OCI-M2 (cell line): Measurements from ENCODE around the gene CCL19.
"Not testable (repeated sequence)": the region's sequence is repeated elsewhere in the genome, so short reads cannot be mapped to it uniquely, and the experiment has no call there.

Experiments
- DNase-seq: peaks from one replicate; lab custom pipeline; 2025; ENCODE audit not compliant: unreplicated experiment; lab: John Stamatoyannopoulos, UW

Gene CCL19

DNA sequence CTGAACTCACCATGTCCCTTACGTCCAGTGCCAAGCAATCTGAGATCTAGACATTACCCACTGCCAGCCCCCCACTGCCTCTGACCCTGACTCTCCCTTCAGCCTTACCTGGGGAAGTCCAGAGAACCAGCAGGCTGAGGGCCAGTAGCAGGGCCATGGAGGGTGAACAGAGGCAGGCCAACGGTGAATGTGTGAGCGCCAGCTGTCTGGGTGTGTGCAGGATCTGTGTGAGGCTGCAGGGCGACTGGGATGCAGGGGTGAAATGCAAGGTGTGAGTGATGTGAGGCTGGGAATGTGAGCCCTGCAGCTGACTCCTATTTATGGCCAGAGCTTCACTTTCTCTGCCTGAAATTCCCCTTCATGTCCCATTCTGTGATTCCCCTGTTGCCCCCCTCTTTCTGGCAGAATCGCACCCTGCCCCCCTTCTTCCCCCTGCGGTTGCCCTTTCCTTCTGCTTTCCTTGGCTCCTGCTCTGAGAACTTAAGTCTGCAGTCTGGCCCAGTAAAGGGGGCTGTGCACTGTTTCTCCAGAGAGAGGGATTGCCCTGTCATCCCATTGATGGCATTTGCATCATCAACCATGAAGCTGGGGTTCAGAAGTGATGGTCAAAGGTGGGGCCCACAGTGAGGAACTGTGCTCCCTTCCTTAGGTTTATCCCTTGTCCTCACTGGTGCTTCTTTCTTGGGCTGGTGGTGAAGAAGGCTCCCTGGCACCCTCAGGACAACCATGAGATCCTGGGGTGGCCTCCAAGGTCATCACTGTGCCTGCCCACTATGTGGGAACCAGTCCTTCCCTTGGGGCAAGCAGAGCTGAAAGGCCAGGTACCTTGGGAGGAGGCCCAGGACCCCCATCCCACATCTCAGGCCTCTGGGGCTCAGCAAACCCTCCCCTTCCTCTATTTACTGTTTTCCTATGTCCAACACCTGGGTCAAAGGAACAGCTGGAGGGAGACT lies at the start of gene CCL19:
TSS of gene CCL19 (minus strand) at position 294 of the 953 bp plus-strand sequence. CDS start at position 157, 137 bp downstream.
- DNase-seq = no peak

DNA sequence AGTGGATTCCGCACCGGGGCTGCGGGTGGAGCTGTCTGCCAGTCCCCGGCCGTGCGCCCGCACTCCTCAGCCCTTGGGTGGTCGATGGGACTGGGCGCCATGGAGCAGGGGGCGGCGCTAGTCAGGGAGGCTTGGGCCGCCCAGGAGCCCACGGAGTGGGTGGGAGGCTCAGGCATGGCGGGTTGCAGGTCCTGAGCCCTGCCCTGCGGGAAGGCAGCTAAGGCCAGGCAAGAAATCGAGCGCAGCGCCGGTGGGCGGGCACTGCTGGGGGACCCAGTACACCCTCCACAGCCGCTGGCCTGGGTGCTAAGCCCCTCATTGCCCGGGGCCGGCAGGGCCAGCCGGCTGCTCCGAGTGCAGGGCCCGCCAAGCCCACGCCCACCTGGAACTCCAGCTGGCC lies 49.1 kb upstream of the CCL19 start:
- not testable (repeated sequence) for DNase-seq

DNA sequence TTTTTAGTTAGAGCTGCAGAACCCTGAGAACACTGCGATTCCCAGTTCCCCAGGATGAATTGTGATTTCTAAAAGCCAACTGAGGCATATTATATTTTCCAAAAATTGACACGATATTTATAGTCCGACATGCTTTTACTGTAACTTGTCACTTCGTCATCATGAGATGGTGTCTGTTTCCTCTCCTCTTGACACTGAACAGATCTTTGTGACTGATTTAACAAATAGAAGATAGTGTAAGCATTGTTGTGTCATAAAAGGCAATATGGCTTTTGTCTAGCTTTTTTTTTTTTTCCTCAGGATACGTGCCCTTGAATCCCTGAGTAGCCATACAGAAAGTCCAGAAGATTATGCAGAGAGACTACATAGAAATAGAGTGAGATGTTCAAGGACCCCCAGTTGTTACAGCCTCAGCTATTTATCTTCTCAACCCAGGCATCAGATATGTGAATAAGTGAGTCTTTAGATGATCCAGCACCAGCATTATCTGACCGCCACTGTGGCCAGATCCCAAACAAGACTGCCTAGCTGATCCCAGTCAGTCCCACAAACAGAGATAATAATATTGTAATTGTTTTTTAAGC lies 46.7 kb upstream of the CCL19 start:
- no peak for DNase-seq

DNA sequence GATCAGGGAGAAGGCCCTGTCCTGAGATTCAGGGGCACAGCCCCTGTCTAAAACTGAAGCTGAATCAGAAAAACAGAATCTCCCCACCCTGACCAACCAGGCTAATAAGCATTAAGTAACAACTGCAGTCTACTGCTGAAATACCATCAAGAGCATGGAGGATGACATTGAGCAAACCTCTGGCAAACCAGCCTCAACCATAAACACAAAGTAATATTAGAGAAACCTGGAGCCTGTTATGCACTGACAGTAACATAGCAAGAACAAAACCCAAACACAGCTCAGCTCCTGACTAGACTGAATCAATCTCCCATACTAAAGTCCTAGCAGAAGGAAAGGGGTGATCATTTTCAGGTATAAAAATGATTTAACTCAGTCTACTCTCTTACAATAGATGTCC lies 43.6 kb upstream of the CCL19 start:
- no peak for DNase-seq

DNA sequence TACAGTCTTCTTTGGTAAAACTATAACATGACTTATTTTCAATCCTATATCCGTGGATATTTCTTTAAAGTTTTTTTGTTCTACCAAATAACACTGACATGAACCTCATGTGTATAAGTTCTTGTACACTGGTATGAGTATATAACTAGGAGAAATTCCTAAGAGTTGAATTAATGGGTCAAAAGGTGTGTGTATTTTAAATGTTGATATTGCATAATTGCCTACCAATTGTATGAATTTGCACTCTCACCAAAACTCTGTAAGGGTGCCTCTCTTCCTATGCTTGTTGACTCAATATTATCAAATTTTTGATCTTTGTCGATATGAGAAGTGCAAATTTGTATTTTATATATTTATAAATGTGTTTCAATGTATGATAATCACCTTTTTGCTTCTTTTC lies 41.8 kb upstream of the CCL19 start:
- no peak for DNase-seq

DNA sequence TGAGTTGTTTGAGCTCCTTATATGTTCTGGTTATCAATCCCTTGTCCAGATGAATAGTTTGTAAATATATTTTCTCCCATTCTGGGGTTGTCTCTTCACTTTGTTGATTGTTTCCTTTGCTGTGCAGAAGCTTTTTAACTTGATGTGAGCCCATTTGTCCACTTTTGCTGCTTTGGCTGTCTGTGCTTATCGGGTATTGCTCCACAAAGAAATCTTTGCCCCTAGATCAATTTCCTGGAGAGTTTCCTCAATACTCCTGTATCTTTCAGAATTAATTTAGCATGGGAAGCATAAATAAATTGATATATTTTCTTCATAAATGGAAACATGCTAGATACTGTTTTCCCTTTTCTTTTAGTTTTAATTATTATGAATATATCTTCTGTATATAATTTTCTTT lies 41.4 kb upstream of the CCL19 start:
- no peak for DNase-seq

DNA sequence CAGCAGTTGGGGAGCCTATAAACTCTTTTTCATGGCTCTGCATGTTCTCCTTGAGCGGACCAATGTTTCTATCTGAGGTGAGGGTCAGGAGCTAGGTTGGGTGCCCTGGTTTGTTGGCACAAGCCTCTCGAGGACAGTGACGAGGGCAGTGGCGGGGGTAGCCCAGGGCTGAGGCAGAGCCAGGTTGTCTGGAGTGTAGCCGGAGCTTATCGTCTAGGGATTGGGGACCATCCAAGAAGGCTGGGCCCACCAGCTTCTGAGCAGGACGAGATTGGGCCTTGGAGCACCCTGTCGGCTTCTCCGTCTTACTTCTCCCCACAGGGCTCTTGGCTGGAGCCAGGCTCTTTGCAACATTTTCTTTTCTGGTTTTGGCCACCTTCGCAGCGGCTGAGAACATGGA lies 32.1 kb upstream of the CCL19 start:
- no peak for DNase-seq

DNA sequence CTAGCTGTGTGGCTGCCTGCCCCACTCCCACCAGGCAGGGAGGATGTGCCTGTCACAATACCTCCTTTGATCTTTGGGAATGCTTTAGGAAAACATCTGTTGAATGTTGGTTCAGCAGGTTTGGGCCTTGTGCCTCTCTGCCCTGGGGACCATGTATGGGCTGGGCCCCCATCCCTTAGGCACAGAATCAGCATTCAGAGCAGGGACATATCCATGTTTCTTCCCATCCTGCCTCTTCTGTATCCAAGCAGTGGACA lies 28.6 kb upstream of the CCL19 start:
- not testable (repeated sequence) for DNase-seq

DNA sequence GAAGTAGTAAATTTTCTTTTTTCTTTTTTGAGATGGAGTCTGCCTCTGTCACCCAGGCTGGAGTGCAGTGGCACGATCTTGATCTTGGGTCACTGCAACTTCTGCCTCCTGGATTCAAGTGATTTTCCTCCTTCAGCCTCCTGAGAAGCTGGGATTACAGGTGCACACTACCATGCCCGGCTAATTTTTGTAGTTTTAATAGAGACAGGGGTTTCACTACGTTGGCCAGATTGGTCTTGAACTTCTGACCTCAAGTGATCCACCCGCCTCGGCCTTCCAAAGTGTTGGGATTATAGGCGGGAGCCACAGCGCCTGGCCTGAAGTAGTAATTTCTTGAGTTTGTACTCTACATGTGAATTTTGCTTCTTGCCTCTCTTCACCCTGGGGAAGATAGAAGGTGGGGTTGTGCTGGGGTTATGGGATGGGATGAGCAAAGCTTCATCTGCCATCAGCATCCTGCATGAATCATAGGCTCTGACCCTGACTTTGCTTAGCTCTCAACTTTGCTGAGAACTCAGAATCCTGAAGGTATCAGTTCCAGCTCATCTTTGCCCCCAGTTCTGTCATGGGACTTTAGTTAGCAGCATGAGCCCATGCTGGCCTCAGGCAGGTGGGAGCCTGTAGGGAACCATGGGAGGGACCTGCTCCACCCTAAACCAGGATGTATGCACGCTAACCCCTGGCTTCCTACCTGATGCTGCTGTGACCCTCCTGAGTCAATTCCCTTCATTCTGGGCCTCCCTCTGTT lies 28.1 kb upstream of the CCL19 start:
- DNase-seq = no peak

DNA sequence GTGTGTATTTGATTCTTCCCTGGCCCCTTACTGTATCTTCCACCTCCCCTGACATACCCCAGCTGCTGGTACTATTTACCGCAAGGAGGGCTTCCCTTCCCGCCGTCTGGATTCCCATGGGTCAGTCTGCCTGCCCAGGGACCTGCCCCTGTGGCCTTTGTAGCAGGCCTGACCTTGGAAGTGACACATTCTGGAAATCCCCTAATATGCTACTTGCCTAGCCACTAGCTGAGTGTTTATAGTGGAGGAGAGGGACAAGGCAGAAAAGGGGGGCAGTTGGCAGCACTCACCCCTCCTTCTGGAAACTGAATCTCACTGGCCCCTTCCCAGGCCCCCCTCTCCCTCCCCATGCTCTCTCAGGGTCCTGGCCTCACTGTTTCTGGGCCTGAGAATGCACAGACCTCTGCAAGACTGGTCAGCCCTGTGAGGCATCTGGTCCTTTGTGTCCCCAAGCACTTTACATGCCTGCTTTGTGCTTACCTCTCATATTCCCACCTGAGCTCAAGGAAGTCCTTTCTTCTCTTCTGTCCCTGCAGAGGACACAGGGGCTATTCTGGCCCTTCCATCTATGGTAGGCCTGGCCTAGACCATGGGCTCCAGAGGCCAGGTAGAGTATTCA lies 27.0 kb upstream of the CCL19 start:
- DNase-seq = no peak

DNA sequence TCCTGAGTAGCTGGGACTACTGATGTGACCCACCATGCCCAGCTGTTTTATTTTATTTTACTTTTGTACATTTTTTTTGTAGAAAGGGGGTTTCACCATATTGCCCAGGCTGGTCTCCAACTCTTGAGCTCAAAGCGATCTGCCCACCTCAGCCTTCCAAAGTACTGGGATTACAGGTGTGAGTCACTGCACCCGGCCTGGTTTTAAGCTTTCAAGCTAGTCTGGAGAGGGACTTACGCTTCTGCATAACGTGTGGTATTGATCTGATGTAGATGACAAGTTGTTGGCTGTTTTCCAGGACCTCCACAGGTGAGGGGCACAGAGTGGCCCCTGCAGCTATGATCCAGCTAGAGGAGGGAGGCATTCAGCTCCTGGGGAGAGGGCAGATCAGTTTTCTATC lies 25.6 kb upstream of the CCL19 start:
- DNase-seq = no peak

DNA sequence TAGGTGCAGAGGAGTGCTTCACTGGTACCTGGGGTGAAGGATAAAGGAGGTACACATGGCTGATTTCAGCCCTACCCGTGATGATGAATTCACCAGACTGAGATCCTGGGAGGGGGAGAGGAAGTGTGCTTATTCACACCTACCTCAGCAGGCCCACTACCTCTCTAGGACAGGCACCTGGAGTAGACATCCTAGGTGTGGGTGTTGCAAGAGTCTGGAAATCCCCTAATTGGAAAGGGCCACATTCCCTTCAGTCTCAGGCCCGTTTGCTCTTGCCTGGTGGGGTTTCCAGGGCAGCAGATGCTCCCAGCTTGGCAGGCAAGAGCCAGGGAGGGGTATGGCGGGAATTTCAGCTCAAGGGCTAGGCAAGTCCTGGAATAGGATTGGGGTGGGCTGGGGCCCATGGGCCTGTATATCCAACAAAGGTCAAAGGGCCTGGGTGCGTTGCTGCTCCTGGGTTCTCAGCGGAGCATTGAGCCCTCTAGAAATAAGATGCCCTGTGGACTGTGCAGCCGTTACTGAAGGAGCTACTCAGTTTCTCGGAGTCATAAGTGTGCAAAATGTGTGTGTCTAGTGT lies 24.7 kb upstream of the CCL19 start:
- no peak for DNase-seq

DNA sequence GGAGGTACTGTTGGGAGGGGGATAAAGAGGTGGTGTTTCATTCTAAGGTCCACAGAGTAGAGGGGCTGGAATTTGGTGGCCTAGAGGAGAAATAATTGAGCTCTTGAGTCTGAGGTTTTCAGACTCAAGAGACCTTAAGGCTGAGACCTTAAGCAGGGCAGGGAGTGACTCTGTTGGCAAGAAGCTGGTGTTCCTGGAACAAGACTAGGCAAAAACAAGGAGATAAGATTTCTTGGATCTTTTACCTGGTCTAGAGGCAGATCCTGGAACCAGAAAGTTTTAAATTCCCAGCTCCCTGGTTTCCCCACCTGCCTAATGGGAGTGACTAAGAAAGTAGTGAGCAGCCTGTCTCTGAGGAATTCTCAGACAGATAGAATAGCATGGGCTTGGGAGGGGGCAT lies 22.9 kb upstream of the CCL19 start:
- no peak for DNase-seq

DNA sequence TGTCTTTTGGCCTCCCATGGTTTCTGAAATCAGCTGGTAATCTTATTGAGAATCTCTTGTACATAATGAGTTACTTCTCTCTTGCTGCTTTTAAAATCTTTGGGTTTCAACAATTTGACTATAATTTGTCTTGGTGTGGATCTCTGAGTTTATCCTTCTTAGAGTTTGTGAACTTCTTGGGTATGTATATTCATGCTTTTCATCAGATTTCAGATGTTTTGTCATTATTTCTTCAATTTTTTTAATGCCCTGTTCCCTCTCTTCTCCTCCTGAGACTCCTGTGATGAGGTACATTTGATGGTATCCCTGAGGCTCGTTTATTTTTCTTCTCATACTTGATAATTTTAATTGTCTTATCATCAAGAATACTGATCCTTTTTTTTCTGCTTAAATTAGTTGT lies 21.1 kb upstream of the CCL19 start:
- no peak for DNase-seq

DNA sequence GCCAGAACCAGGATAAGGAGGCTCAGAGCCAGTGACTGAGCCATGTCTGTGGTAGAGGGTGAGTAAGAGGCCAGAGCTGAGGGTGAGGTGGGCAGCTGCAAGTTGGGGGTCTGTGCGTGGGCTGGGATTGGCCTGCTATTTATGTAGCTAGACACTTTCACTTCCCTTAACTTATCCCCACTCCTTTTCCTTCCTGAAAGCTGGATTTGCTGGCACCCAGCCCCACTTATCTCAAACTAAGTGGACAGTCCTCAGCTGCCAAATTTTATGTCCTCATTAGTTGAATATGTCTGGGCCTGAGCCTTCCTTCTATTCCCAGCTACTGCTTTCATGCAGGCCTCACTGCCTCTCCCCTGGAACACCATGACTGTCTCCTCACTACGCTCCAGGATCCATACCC lies 18.9 kb upstream of the CCL19 start, which contains the start of gene CCL21:
TSS of gene CCL21 (minus strand) at position 114 of the 400 bp plus-strand sequence. CDS start at position 44, 70 bp downstream.
- no peak for DNase-seq

DNA sequence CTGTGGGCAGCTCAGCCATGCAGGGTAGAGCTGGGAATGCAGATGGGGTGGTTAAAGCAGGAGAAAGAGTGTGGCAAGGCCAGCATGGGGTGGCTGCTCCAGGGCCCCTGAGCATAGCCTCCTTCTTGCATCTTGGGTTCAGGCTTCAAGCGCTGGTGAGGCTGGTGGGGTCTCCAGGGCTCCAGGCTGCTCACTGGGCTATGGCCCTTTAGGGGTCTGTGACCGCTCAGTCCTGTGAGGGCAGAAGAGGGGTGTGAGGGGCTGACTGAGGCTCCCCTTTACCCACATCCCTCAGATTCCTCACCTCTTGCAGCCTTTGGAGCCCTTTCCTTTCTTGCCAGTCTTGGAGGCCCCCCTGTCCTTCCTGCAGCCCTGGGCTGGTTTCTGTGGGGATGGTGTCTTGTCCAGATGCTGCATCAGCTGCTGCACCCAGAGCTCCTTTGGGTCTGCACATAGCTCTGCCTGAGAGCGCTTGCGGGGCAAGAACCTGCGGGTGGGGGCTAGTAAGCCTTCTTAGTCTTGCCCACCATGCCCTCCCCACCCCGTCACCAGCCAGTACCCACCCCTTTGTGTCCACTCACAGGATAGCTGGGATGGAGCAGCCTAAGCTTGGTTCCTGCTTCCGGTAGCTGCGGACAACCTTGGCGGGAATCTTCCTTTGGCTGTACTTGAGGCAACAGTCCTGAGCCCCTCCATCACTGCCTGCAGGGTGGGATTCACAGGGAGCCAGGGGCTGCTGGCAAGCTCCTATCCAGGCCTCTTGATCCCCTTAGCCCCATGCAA lies 18.3 kb upstream of the CCL19 start:
- no peak for DNase-seq

DNA sequence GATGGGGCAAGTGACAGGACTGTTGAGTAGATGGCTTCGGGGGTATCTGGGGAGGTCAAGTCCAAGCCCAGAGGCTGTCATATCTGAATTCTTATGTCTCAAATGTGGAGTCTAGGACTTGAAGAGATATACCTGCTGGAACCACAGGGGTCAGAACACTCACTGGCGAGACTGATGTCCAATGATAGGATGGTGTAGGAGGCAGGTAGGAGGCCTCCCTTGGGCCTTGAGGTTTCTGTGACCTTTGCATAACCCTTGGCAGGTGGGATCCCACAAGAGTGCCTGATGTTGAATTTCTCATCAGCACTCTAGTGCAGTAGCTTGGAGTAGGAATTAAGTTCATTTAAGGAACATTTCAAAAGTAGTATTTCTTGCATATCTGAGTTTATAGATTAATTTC lies 16.1 kb upstream of the CCL19 start:
- DNase-seq = no peak

DNA sequence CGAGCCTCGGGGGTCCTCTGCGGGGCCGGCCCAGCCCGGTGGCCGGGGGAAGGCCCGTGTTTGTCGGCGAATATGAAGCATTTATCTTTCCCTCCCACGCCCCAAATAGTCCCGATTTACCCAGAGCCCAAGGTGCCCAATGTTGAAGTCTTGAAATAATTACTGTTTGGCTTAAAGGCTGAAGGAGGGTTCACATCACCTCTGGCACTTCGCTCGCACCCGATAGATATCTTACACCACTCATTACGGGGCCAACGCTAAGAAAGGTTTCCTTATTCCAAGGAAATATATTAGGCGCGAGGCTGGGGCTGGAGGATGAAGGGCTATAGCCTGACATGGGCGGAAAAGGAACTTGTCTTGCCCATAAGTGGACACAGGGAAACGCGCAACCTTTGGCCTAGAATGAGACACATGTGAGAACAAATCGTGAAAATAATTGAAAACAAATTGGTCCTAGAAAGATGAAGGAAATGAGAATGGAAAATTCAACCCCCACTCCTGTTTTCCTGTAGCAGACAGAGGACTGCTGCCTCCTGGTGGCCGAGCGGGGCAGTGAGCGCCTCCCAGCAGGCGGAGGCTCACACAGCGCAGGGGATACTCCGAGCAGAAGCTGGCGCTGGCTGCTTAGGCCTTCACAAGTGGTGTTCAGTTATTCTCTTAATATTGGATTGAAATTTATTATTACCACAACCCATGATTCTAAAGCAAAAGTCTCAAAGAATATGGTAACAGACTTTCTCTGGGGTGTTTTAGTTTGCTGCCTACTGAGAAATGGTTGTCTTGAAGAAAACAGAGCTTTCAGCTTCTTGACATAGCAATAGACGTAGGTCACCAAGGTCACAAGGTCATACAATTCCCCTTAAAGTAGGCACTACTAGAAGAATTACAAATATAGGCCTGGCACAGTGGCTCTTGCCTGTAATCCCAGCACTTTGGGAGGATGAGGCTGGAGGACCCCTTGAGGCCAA lies 11.0 kb upstream of the CCL19 start:
- no peak for DNase-seq
